CD4-positive, alpha-beta T cell (primary cell): Measurements from ENCODE around the gene PTPDC1. TPM values are rescaled to one million over a fixed set of nuclear protein-coding genes. Genes with fewer than 3 reads are reported as not detected.

Source experiments
- ATAC-seq: fragments of 200-7000 bp; cut with Tn5 transposase; one replicate; pipeline ENCODE4 v1.10.0; 2022; ENCODE audit warnings: mild to moderate bottlenecking; ENCODE audit not compliant: poor library complexity
- CTCF ChIA-PET: fragments of 350-600 bp; sonication (Branson Sonifier 250); formaldehyde crosslinking; loops from one replicate; lab custom pipeline; 2021; ENCODE audit warnings: antibody characterized with exemption, inconsistent platforms; lab: Charles Lee
- POLR2A ChIA-PET: fragments of 350-600 bp; sonication (Branson Sonifier 250); formaldehyde crosslinking; loops from one replicate; lab custom pipeline; 2021; ENCODE audit warnings: antibody characterized with exemption, inconsistent platforms; lab: Charles Lee
- DNase-seq, 14 experiments: peaks; one replicate each; pipeline ENCODE4 v3.0.0-alpha.2; 2013 to 2020; ENCODE audit warnings: mixed read lengths in 2 of 14
- H3K27ac ChIP-seq, 2 donors: one replicate each; pipeline versions ENCODE4 v1.5.1 to v1.7.0; 2013; ENCODE audit warnings: low read length in 2 of 2, low read depth in 1 of 2, mild to moderate bottlenecking in 1 of 2
- H3K27me3 ChIP-seq, 2 experiments: 1 replicate in 1 of 2; 2 replicates in 1 of 2; pipeline versions ENCODE4 v1.6.1 to v1.7.0; 2013; ENCODE audit warnings: low read length in 2 of 2, control low read depth in 1 of 2, mild to moderate bottlenecking in 1 of 2, moderate library complexity in 1 of 2; ENCODE audit not compliant: insufficient read depth in 2 of 2, control insufficient read depth in 1 of 2
- H3K36me3 ChIP-seq: one replicate; pipeline ENCODE4 v1.6.1; 2013; ENCODE audit warnings: low read length, control low read depth; ENCODE audit not compliant: insufficient read depth
- H3K4me1 ChIP-seq: one replicate; pipeline ENCODE4 v1.6.1; 2013; ENCODE audit warnings: low read length, control low read depth; ENCODE audit not compliant: insufficient read depth
- H3K4me3 ChIP-seq: one replicate; pipeline ENCODE4 v1.5.1; 2013; ENCODE audit warnings: mild to moderate bottlenecking, low read length, moderate library complexity
- H3K9me3 ChIP-seq, 2 experiments: 1 replicate in 1 of 2; 2 replicates in 1 of 2; pipeline versions ENCODE4 v1.6.1 to v1.7.0; 2013; ENCODE audit warnings: low read length in 2 of 2, mild to moderate bottlenecking in 2 of 2, control low read depth in 1 of 2, moderate library complexity in 1 of 2; ENCODE audit not compliant: control insufficient read depth in 1 of 2, insufficient read depth in 1 of 2
- H3K27ac Mint-ChIP-seq: one replicate; pipeline ENCODE4 v1.8.0; 2020; ENCODE audit warnings: mixed read lengths
- H3K27me3 Mint-ChIP-seq: one replicate; pipeline ENCODE4 v1.8.0; 2021; ENCODE audit warnings: mixed read lengths
- H3K36me3 Mint-ChIP-seq: one replicate; pipeline ENCODE4 v1.8.0; 2021; ENCODE audit warnings: low read depth, mixed read lengths
- H3K4me1 Mint-ChIP-seq: one replicate; pipeline ENCODE4 v1.8.0; 2021; ENCODE audit warnings: low read depth, mixed read lengths
- H3K4me3 Mint-ChIP-seq: one replicate; pipeline ENCODE4 v1.8.0; 2020; ENCODE audit warnings: mild to moderate bottlenecking, mixed read lengths
- H3K9me3 Mint-ChIP-seq: one replicate; pipeline ENCODE4 v1.8.0; 2020; ENCODE audit warnings: mixed read lengths
- intact Hi-C, 2 experiments: fragments of 100-400 bp; cut with DNase I in 1 of 2; cut with micrococcal nuclease in 1 of 2; formaldehyde crosslinking; loops; one replicate each; pipeline versions ENCODE4 v1.15.1 to v1.9.0; 2023 to 2025; cut with DNase I, micrococcal nuclease
- polyA plus RNA-seq, 2 donors: library from polyadenylated mRNA; unstranded; fragments of 120-200 nt; gene quantifications; one replicate each; pipeline ENCODE4 v1.2.1, GENCODE V29; 2013
- total RNA-seq, 174 experiments: library from RNA in 2 of 174; stranded (reverse) in 2 of 174; gene quantifications; one replicate each; pipeline ENCODE4 v1.2.3 and lab custom pipeline; 2021 to 2026
- TF ChIP-seq, protein P1 (sequence below): fragments of 200-600 bp; IDR thresholded peaks from one replicate; pipeline ENCODE4 v1.8.0; 2022; ENCODE audit warnings: antibody characterized with exemption, mild to moderate bottlenecking

PTPDC1 gene
- 1 to 10 TPM; 2.7 TPM for total RNA-seq
- polyA plus RNA-seq (2013, experiment 1 of 2), result 4.3 TPM
- polyA plus RNA-seq (2013, experiment 2 of 2), result 4.6 TPM
- total RNA-seq (lab: John Stamatoyannopoulos, UW), result 2.5 to 23.8 (median 13.3) reads per million in 172 experiments

DNA sequence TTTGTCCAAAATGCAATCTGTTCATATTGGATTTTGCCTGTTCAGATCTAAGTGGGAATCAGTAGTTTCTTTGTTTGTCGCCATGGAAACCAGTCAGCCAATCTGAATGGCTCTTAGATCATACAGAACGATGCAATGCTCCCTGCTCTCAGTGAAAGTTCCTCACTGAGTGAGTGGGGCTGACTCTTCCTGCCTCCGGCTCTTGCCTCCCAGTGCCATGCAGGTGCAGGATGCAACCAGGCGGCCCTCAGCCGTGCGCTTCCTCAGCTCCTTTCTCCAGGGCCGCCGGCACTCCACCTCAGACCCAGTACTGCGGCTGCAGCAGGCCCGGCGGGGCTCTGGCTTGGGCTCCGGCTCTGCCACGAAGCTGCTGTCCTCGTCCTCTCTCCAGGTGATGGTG is at the start of gene PTPDC1:
Gene PTPDC1 (plus strand): TSS at position 151 of the 400 bp plus-strand sequence. CDS start 67 bp downstream, at position 218.
- H3K9me3 Mint-ChIP-seq, result no peaks in the 10 kb centered on the region
- Histone ChIP-seq H3K4me3 (no peak within 1 kb of the TSS), H3K36me3 (no peaks in the 10 kb centered on the region), H3K9me3 (no peaks in the 10 kb centered on the region), H3K27me3 (no peaks in the 10 kb centered on the region), H3K27ac (no peak within 1 kb of the TSS), H3K4me1 (no peaks in the 10 kb centered on the region)
- peaks cover 11% of the 10 kb centered on the region for H3K36me3 Mint-ChIP-seq
- intact Hi-C loops, result no loop called here
- POLR2A ChIA-PET, result no interaction called here
- CTCF ChIA-PET, result no interaction called here
- no peaks in the 10 kb centered on the region for H3K4me1 Mint-ChIP-seq
- ATAC-seq (no peak), DNase-seq (no peak)
- no peaks in the 10 kb centered on the region for H3K27me3 Mint-ChIP-seq
- no peak within 1 kb of the TSS for H3K4me3 Mint-ChIP-seq
- TF ChIP-seq, protein P1, sequence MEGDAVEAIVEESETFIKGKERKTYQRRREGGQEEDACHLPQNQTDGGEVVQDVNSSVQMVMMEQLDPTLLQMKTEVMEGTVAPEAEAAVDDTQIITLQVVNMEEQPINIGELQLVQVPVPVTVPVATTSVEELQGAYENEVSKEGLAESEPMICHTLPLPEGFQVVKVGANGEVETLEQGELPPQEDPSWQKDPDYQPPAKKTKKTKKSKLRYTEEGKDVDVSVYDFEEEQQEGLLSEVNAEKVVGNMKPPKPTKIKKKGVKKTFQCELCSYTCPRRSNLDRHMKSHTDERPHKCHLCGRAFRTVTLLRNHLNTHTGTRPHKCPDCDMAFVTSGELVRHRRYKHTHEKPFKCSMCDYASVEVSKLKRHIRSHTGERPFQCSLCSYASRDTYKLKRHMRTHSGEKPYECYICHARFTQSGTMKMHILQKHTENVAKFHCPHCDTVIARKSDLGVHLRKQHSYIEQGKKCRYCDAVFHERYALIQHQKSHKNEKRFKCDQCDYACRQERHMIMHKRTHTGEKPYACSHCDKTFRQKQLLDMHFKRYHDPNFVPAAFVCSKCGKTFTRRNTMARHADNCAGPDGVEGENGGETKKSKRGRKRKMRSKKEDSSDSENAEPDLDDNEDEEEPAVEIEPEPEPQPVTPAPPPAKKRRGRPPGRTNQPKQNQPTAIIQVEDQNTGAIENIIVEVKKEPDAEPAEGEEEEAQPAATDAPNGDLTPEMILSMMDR, result no peak
- no peak within 1 kb of the TSS for H3K27ac Mint-ChIP-seq

- Mint-ChIP-seq H3K4me3 (no peak overlapping the region), H3K27me3 (no peaks in the 10 kb centered on the region), H3K9me3 (no peaks in the 10 kb centered on the region), H3K4me1 (peaks cover 20% of the 10 kb centered on the region), H3K27ac (no peak overlapping the region), H3K36me3 (peaks cover 8% of the 10 kb centered on the region)
- no peaks in the 10 kb centered on the region for H3K9me3 ChIP-seq
- ChIA-PET CTCF (no interaction called here), POLR2A (no interaction called here)
- no peak overlapping the region for H3K27ac ChIP-seq
- intact Hi-C loops, result loop anchor here in 1 of 2 experiments (5.0 kb wide), 2 partner anchors 133 to 1917 kb away; partner anchors contain the start of gene SPTLC1
- TF ChIP-seq, protein P1, result no peak
- peaks cover 15% of the 10 kb centered on the region for H3K4me1 ChIP-seq
- no peaks in the 10 kb centered on the region for H3K36me3 ChIP-seq
- H3K4me3 ChIP-seq, result no peak overlapping the region
- no peak for ATAC-seq
- no peaks in the 10 kb centered on the region for H3K27me3 ChIP-seq
- DNase-seq, result no peak
Measured at GRCh38 chr9:94034511-94034910, 49.8 kb upstream of the PTPDC1 start.

- H3K36me3 ChIP-seq, result no peaks in the 10 kb centered on the region
- no peaks in the 10 kb centered on the region for H3K9me3 ChIP-seq
- no peaks in the 10 kb centered on the region for H3K4me1 ChIP-seq
- no peak for DNase-seq
- TF ChIP-seq, protein P1, result no peak
- ATAC-seq, result no peak
- H3K4me1 Mint-ChIP-seq, result no peaks in the 10 kb centered on the region
- H3K9me3 Mint-ChIP-seq, result no peaks in the 10 kb centered on the region
- H3K27me3 Mint-ChIP-seq, result no peaks in the 10 kb centered on the region
- no peak overlapping the region for H3K4me3 Mint-ChIP-seq
- peaks cover 3% of the 10 kb centered on the region for H3K36me3 Mint-ChIP-seq
- intact Hi-C loops, result no loop called here
- ChIA-PET CTCF (interaction anchor here (0.5 kb wide), 1 partner anchor 30 kb away, joined by 4 read pairs; no protein-coding TSS in a partner anchor), POLR2A (no interaction called here)
- no peak overlapping the region for H3K27ac Mint-ChIP-seq
- H3K4me3 ChIP-seq, result no peak overlapping the region
- no peak overlapping the region for H3K27ac ChIP-seq
- H3K27me3 ChIP-seq, result no peaks in the 10 kb centered on the region
Measured at GRCh38 chr9:94039786-94040185, 44.5 kb upstream of the PTPDC1 start.
